GM12874 (cell line): ENCODE data around the gene GGTLC2.

Experiments used
- CTCF ChIP-seq: IDR thresholded peaks from 2 replicates; pipeline ENCODE4 v1.5.1; 2011; ENCODE audit warnings: low read depth, mild to moderate bottlenecking, control low read depth, low read length, moderate library complexity; ENCODE audit not compliant: insufficient read depth

Gene GGTLC2

GRCh38 chr22:22663861-22664800 is 19.7 kb downstream of the GGTLC2 start:
- no peak for TF ChIP-seq CTCF

DNA sequence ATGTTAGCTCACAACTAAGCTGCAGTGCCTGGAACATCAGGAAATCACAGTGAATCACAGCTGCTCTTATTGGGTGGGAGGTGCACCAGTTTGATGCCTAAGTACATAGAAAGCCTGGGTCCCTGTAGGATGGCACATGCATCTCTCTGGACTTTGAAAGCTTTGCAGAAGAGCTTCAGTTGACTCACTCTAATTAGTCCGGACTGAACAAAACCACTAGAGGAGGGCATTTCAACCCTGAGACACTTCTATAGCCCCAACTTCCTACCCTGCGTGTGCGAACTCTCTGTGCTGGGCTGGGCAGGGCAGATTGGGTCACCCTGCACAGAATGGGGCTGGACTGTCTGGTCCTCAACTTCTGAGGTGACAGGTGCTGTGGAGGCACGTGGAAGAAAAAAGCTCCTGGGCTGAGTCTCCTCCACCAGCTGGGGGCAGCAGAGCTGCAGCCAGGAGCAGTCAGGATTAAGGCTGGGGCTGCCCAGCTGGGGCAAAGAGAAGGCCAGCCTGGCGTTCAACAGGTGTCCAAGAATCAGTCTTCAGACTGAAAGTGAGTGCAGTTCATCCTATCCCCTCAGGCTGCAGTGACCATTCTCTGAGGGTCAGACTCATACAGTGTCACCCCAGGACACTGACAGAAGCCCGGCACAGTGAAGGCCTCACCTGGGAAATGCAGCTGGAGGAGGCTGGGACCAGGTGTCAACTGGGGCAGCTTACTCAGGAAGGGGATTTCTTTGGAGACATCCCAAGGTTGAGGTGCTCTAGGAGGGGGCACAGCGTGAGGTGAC is 22.1 kb downstream of the GGTLC2 start:
- TF ChIP-seq CTCF, result peak; percentile 83

- TF ChIP-seq CTCF, result no peak
Observed at GRCh38 chr22:22667966-22668880, 23.8 kb downstream of the GGTLC2 start.

GRCh38 chr22:22669093-22669492 is 24.7 kb downstream of the GGTLC2 start:
- TF ChIP-seq CTCF, result no peak

- TF ChIP-seq CTCF, result no peak
Observed at GRCh38 chr22:22670076-22670795, 25.8 kb downstream of the GGTLC2 start.

DNA sequence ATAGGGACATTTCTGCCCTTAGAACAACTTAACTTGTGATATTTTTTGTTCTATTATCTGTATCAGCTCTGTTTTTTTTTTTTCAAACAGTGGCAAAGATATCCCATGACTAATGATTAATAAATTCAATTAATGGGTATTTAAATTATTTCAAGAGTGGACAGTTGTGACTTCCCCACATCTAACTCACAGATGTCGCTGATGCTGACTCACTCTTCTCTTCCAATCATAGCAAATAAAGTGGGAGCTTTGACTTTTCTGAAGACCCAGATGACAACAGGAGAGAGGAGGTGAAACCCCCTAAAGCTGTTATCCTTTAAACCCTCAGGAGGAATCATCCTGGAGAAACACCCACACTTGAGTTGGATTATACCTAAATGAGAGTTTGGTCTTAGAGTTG is 27.1 kb downstream of the GGTLC2 start:
- no peak for TF ChIP-seq CTCF
